Suprapubic skin (tissue), 4 donors: ENCODE results near the gene TBC1D9.

Experiments used
- CTCF ChIP-seq, 2 donors: fragments of 200-600 bp in 1 of 2; fragments of 450-650 bp in 1 of 2; sonication (generic) in 1 of 2; IDR thresholded peaks; one replicate each; pipeline ENCODE4 v1.5.1; 2016 to 2019; ENCODE audit warnings: antibody characterized with exemption in 2 of 2, mild to moderate bottlenecking in 1 of 2, moderate library complexity in 1 of 2
- EP300 ChIP-seq: sonication (generic); formaldehyde crosslinking; IDR thresholded peaks from one replicate; pipeline ENCODE4 v1.6.1; 2017; ENCODE audit warnings: antibody characterized with exemption
- POLR2A ChIP-seq, 2 donors: fragments of 450-650 bp; IDR thresholded peaks; one replicate each; pipeline ENCODE4 v1.6.1; 2017; ENCODE audit warnings: antibody characterized with exemption in 2 of 2, mild to moderate bottlenecking in 2 of 2, moderate library complexity in 2 of 2
- POLR2AphosphoS5 ChIP-seq, 3 donors: sonication (generic); formaldehyde crosslinking; IDR thresholded peaks; one replicate each; pipeline ENCODE4 v1.6.1; 2017; ENCODE audit warnings: antibody characterized with exemption in 3 of 3

DNA sequence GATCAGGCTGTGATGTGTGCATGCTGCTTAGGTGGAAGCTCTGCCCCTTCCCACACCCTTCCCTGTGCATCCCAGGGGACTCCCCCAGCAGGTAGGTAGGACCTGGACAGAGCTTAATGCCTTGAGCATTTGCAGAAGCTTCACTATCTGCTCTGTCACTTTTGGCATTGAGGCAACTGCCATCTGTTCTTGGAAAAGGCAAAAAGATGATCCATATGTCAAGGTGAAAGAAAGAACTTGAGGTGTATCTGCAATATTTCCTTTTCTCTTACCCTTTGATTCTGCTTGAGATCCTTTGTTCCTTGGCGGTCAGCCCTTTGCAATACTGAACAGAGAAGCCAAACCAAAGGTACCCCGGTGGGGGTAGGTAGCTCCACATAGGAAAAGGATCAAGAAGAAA, 37.1 kb upstream of the TBC1D9 start:
- TF ChIP-seq POLR2A (IDR thresholded peaks at IDR 0.05) (no peak), CTCF (IDR thresholded peaks at IDR 0.05) (no peak), EP300 (no peak), POLR2AphosphoS5 (IDR thresholded peaks at IDR 0.05) (no peak)
